Stomach (tissue), 9 donors: ENCODE data around the gene OPN3. TPM values are rescaled to one million over a fixed set of nuclear protein-coding genes. Genes with fewer than 3 reads are reported as not detected.

Experiments
- DNase-seq, 2 donors: peaks; one replicate each; pipeline versions ENCODE4 v3.0.0 to v3.0.0-alpha.2; 2013 to 2019
- H3K27ac ChIP-seq, 5 donors: fragments of 200-600 bp in 4 of 5; sonication (generic) in 4 of 5; one replicate each; pipeline ENCODE4 v1.5.1; 2013 to 2019; ENCODE audit warnings: mild to moderate bottlenecking in 1 of 5, moderate library complexity in 1 of 5
- H3K27me3 ChIP-seq, 3 donors: fragments of 200-600 bp; sonication (generic); one replicate each; pipeline ENCODE4 v1.5.1; 2017 to 2019; ENCODE audit warnings: mixed run types in 1 of 3
- H3K36me3 ChIP-seq, 4 donors: fragments of 200-600 bp; sonication (generic); 1 replicate in 3 of 4; 2 replicates in 1 of 4; pipeline ENCODE4 v1.5.1; 2016 to 2019
- H3K4me1 ChIP-seq, 4 donors: fragments of 200-600 bp; sonication (generic); one replicate each; pipeline ENCODE4 v1.5.1; 2016 to 2019
- H3K4me3 ChIP-seq, 4 donors: fragments of 200-600 bp; sonication (generic) in 3 of 4; one replicate each; pipeline ENCODE4 v1.5.1; 2016 to 2019; ENCODE audit warnings: mild to moderate bottlenecking in 1 of 4
- H3K9me3 ChIP-seq, 4 donors: fragments of 200-600 bp; sonication (generic); one replicate each; pipeline ENCODE4 v1.5.1; 2016 to 2019
- CTCF ChIP-seq, 7 experiments: fragments of 450-650 bp in 4 of 7; fragments of 200-600 bp in 3 of 7; sonication (generic) in 3 of 7; IDR thresholded peaks; one replicate each; pipeline ENCODE4 v1.5.1; 2016 to 2019; ENCODE audit warnings: antibody characterized with exemption in 7 of 7, control low read depth in 2 of 7, mild to moderate bottlenecking in 1 of 7
- EP300 ChIP-seq: sonication (generic); formaldehyde crosslinking; IDR thresholded peaks from one replicate; pipeline ENCODE4 v1.6.1; 2017; ENCODE audit warnings: antibody characterized with exemption
- POLR2A ChIP-seq, 4 donors: fragments of 450-650 bp; IDR thresholded peaks; one replicate each; pipeline ENCODE4 v1.6.1; 2016; ENCODE audit warnings: antibody characterized with exemption in 4 of 4, control low read depth in 2 of 4, mild to moderate bottlenecking in 1 of 4, moderate library complexity in 1 of 4
- POLR2AphosphoS5 ChIP-seq, 3 donors: sonication (generic); formaldehyde crosslinking; IDR thresholded peaks; one replicate each; pipeline ENCODE4 v1.6.1; 2016; ENCODE audit warnings: antibody characterized with exemption in 3 of 3
- WGBS, 5 donors: extraction: QIAGEN DNeasy Blood & Tissue Kit in 3 of 5; methylation state at CpG; one replicate each; pipeline versions ENCODE4 v1.1.5 to v1.1.7; 2013 to 2018; 5-methylcytosine and 5-hydroxymethylcytosine counted together
- intact Hi-C: fragments of 100-400 bp; cut with DNase I; formaldehyde crosslinking; loops from one replicate; pipeline ENCODE4 v1.15.1; 2023; ENCODE audit warnings: low total_unique reads
- polyA plus RNA-seq, 3 donors: library from polyadenylated mRNA; stranded (reverse); fragments of 200-250 nt; gene quantifications; one replicate each; pipeline ENCODE4 v1.2.3, GENCODE V29; 2013
- total RNA-seq, 5 donors: library from RNA; depleted of rRNA; stranded (reverse); fragments of >200 nt; gene quantifications; one replicate each; pipeline versions ENCODE4 v1.1.0 to v1.2.3, GENCODE V29; 2014 to 2016
- donor health status: healthy with polysubstance abuse.
- donor health status: Bipolar disorder and iron deficiency.
- donor health status: healthy.

Gene OPN3
- total and polyA plus RNA-seq, 8 donors, result 1.8 to 15.1 (median 8.1) TPM; not detected in 1

- TF ChIP-seq POLR2AphosphoS5 (IDR thresholded peaks at IDR 0.05) (no peak), EP300 (no peak), CTCF (IDR thresholded peaks at IDR 0.05) (no peak), POLR2A (IDR thresholded peaks at IDR 0.05) (no peak)
- Histone ChIP-seq H3K9me3 (no peaks in the 10 kb centered on the region), H3K27me3 (no peaks in the 10 kb centered on the region), H3K27ac (no peak overlapping the region), H3K36me3 (no peaks in the 10 kb centered on the region), H3K4me1 (peaks cover 0 to 14% (median 7%) of the 10 kb centered on the region in 4 donors), H3K4me3 (no peak overlapping the region)
- 87 to 100% (median 95%) methylated on average over 2 of the region's 2 CpGs for WGBS, 5 donors
- no peak for DNase-seq
- intact Hi-C loops, result no loop called here
Observed at GRCh38 chr1:241644259-241644658, 4.1 kb upstream of the OPN3 start.

GRCh38 chr1:241642593-241642944 is 2.4 kb upstream of the OPN3 start:
- peaks cover 4 to 31% (median 20%) of the 10 kb centered on the region in 4 donors for H3K4me1 ChIP-seq
- no peak for DNase-seq
- 78 to 94% (median 92%) methylated on average over 1 of the region's 1 CpG for WGBS, 5 donors
- H3K27ac ChIP-seq, result no peak overlapping the region
- H3K4me3 ChIP-seq, result no peak overlapping the region
- H3K27me3 ChIP-seq, result no peaks in the 10 kb centered on the region
- H3K36me3 ChIP-seq, result no peaks in the 10 kb centered on the region
- TF ChIP-seq CTCF (IDR thresholded peaks at IDR 0.05) (no peak), POLR2A (IDR thresholded peaks at IDR 0.05) (no peak), POLR2AphosphoS5 (IDR thresholded peaks at IDR 0.05) (no peak), EP300 (no peak)
- H3K9me3 ChIP-seq, result no peaks in the 10 kb centered on the region
- intact Hi-C loops, result no loop called here

- 39 to 58% (median 46%) methylated on average over 12 of the region's 12 CpGs for whole genome bisulfite sequencing, 5 donors
- Histone ChIP-seq H3K36me3 (no peaks in the 10 kb centered on the region), H3K4me3 (no peak overlapping the region), H3K9me3 (no peaks in the 10 kb centered on the region), H3K4me1 (peaks cover 4 to 37% (median 25%) of the 10 kb centered on the region in 4 donors), H3K27me3 (no peaks in the 10 kb centered on the region), H3K27ac (peak overlapping the region in 3 of 5 donors; percentile 34 to 89 (median 43))
- intact Hi-C loops, result no loop called here
- DNase-seq, result no peak
- TF ChIP-seq CTCF (IDR thresholded peaks at IDR 0.05) (no peak), POLR2AphosphoS5 (IDR thresholded peaks at IDR 0.05) (no peak), EP300 (no peak), POLR2A (IDR thresholded peaks at IDR 0.05) (no peak)
Observed at GRCh38 chr1:241641773-241642592, 1.8 kb upstream of the OPN3 start.

GRCh38 chr1:241640867-241641622 is 876 bp upstream of the OPN3 start:
- H3K27me3 ChIP-seq, result no peaks in the 10 kb centered on the region
- peak in 1 of 2 donors; percentile 39 for DNase-seq
- 86 to 88% (median 87%) methylated on average over 8 to 9 of the region's 9 CpGs for WGBS, 5 donors
- H3K9me3 ChIP-seq, result no peaks in the 10 kb centered on the region
- H3K4me3 ChIP-seq, result peak overlapping the region; percentile 63 to 84 (median 76)
- intact Hi-C loops, result no loop called here
- H3K27ac ChIP-seq, result peak overlapping the region; percentile 25 to 89 (median 83)
- no peaks in the 10 kb centered on the region for H3K36me3 ChIP-seq
- TF ChIP-seq CTCF (IDR thresholded peaks at IDR 0.05) (no peak), POLR2AphosphoS5 (IDR thresholded peaks at IDR 0.05) (no peak), EP300 (no peak), POLR2A (IDR thresholded peaks at IDR 0.05) (no peak)
- H3K4me1 ChIP-seq, result peaks cover 4 to 45% (median 29%) of the 10 kb centered on the region in 4 donors
